ENCODE data around the gene CTSW.

DNA sequence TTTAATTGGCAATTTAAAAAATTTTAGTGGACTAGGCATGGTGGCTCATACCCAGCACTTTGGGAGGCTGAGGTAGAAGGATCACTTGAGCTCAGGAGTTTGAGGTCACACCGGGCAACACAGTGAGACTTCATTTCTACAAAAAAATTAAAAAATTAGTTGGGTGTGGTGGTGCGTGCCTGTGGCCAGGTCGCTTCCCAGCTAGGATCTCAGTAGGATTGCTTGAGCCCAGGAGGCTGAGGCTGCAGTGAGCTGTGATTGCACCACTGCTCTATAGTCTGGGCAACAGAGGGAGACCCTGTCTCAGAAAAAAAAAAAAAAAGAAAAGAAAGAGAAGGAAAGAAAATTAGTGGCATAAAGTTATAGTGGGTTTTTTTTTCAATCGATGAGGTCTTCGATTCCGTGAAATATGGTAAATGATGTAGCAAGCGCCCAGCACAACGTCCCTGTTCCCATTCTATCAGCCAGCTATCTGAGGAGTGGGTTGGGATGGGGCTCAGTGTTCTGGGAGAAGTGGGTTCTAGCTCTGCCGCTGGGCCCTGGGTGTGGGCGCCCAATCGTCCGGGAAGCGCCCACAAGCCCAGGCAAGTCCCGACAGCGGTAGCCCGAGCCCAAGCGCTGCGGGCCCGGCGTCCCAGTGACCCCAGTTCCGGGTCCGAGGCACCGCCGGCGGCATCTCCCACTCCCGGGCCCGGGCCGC, 19.2 kb downstream of the CTSW start:
- TF ChIP-seq SUZ12 (IDR thresholded peaks at IDR 0.05; ENCODE audit: extremely low read depth, insufficient read depth, insufficient read length), result no peak
- TF ChIP-seq ZNF274 (IDR thresholded peaks at IDR 0.05; ENCODE audit: low read depth, low read length), result no peak
- no peak for TF ChIP-seq YY1 (IDR thresholded peaks at IDR 0.05; ENCODE audit: insufficient read depth, insufficient read length)

All from NT2/D1 (cell line).